GM12872 (cell line): ENCODE measurements around the gene ATXN7L3.

Experiments
- TF ChIP-seq, protein P1 (sequence below): IDR thresholded peaks from 3 replicates; pipeline ENCODE4 v1.5.1; 2011; ENCODE audit warnings: low read depth, mild to moderate bottlenecking, low read length, moderate library complexity; ENCODE audit not compliant: insufficient read depth

ATXN7L3 gene

DNA sequence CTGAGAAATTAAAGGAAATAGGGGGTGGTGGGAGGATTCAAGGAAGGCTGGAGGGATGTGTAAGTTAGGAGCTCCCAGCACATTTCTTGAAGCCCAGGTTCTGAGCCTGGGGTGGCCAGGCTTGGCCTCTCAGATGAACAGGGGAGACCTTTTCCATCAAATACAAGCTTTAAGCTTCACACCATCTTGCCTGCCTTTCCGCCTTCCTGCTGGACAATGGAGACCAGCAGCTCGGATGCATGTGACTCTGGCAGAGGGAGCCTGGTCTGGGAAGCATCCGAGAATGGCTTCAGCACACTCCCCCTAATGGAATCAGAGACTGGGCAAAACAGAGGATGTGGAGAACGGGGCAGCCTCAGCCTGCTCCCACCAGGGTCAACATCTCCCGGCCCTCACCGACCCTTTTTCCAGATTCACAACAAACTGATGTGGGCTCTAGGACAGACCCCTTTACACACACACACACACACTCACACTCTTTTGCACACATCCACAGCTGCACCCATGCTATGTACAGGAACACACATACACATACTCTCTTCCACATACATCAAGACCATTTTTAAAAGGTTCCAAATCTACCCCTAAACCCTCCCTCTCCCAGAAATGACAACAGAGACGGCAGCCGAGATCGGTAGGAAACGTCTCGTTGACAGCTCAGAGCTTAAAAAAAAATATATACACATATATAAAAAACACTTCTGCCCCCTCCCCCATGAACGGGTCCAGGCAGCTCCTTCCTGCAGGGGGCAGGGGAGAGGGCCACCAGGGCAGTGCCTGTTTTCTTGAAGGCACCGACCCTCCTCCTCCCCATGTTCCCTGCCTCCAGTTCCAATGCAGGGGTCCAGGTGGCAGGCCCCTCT lies 6.5 kb upstream of the ATXN7L3 start:
- TF ChIP-seq, protein P1, sequence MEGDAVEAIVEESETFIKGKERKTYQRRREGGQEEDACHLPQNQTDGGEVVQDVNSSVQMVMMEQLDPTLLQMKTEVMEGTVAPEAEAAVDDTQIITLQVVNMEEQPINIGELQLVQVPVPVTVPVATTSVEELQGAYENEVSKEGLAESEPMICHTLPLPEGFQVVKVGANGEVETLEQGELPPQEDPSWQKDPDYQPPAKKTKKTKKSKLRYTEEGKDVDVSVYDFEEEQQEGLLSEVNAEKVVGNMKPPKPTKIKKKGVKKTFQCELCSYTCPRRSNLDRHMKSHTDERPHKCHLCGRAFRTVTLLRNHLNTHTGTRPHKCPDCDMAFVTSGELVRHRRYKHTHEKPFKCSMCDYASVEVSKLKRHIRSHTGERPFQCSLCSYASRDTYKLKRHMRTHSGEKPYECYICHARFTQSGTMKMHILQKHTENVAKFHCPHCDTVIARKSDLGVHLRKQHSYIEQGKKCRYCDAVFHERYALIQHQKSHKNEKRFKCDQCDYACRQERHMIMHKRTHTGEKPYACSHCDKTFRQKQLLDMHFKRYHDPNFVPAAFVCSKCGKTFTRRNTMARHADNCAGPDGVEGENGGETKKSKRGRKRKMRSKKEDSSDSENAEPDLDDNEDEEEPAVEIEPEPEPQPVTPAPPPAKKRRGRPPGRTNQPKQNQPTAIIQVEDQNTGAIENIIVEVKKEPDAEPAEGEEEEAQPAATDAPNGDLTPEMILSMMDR, result no peak

DNA sequence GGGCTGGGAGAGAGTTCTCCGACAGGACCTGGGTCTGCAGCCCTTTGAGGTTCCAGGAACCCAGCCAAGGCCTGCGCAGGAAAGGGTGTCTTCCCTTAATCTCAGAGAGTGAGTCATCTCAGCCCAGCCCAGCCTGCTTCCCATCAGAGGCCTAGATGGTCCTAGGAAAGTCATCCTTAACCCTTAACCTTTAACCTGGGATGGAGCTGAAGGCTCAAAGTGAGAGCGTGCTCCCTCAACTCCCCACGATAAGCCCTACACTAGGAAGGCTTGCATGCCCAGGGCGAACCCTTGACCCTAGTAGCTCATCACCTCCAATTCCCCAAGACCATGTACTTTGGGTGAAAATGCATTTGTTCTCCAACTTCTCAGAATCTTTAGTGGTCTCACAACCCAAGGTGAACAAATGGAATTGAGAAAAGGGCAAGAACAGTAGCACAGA lies 4.8 kb upstream of the ATXN7L3 start:
- TF ChIP-seq, protein P1, result no peak

DNA sequence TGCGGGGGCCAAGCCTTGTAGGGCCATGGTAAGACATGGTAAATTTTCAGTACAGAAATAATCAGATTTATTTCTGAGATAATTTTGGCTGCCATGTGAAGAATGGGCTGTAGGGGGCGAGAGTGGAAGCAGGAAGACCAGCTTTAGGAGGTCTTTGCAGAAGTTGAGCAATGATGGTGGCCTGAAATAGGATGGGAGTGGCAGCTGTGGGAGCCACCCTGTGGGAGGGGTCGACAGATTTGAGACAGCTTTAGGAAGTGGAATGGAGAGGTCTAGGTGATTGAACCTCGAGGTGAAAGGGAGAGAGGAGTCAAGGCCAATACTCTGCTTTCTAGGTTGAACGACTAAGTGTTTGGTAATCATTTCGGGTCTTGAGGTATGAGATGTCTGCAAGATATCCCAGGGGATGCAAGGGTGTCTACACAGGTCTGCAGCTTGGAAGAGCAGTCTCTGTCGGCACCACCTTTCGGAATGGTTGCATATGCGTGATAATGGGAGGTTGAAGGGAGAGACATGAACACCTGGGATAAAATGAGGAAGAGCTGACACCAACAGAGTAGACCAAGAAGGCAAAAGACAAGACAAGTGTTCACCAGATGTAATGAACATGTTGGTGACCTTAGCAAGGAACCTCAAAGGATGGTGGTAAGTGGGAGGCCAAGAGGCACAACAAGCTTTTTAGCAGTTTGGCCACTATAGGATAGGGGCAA lies 4.2 kb upstream of the ATXN7L3 start:
- TF ChIP-seq, protein P1, result peak; percentile 81

- TF ChIP-seq, protein P1, result no peak
Observed at GRCh38 chr17:44202756-44203155, 3.1 kb upstream of the ATXN7L3 start.

DNA sequence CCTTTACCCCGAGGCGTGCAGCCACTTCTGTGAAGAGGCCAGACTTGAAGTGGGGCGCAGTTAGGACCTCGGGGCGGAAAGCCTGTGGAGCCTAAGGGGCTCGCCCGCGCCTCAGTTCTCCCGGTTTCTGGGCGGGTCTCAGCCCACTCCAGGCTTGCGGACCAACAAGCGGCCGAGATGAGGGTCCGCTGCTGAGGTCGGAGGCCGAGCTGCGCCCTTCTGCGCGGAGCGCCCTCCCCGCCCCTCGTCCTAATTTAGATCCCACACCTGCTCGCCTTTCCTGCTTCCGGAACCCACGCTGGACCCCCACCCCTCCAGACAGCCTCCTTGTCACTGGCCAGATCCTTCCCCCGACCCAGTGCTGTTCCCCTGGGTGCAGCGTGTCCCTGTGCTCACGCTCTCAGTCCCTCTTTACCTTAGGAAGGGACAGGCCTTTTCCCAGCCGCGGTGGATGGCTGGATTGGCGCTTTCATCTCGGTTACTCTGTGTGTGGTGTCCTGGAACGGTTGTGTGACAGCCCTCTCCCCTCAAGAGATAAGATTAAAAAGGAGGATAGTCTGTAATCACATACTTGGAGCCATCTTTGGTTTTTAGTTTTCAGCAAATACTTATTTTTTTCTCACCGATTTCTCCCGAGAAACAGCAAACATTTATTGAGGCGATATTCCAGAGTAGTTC lies 933 bp upstream of the ATXN7L3 start:
- TF ChIP-seq, protein P1, result 0 out of 3 replicates have a peak, but pooled peaks have one; percentile 6

GRCh38 chr17:44198721-44199552 lies 747 bp downstream of the ATXN7L3 start:
- TF ChIP-seq, protein P1, result no peak
